ENCODE measurements around the gene RAPGEF1.

The RAPGEF1 gene

DNA sequence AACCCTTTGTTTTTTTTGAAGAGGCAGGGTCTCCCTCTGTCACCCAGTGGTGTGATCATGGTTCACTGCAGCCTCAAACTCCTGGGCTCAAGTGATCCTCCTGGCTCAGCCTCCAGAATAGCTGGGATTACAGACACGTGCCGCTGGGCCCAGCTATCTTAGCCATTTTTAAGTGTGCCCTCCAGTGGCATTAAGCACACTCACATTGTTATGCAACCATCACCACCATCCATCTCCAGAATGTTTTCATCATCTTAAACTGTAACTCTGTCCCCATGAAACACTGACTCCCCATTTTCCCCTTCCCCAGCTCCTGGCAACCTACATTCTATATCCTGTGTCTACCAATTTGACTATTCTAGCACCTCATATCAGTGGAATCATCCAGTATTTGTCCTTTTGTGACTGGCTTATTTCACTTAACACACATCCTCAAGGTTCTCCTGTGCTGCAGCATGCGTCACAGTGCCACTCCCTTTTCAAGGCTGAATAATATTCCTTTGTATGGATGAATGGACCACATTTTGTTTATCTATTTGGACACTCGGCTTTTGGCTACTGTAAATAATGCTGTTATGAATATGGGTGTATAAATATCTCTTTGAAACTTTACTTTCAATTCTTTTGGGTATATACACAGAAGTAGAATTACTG is 12.5 kb upstream of the RAPGEF1 start:
- no peak for DNase-seq (ENCODE audit: low read depth)

DNA sequence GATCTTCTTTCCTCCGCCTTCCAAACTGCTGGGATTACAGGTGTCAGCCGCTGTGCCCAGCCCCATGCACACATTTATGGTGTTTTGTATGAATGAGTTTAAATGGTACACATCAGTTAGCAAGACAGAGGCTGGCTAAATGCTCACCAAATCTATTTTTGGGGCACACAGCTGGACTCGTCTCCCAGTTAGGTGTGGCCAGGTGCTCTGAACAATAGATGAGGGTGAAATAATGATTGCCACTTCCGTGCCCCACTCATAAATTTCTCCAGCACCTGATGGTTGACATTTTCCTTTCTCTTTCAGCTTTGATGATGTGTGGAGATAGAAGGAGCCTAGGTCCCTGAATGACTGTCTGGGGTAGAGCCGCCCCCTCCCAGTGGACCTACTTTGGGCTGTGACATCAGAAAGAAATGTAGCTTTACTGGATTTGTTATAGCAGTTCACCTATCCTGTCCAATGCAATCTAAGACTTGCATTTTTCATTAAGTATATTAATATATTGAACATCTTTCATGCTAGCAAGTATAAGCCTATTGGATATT is 8.6 kb upstream of the RAPGEF1 start:
- no peak for DNase-seq (ENCODE audit: low read depth)

DNA sequence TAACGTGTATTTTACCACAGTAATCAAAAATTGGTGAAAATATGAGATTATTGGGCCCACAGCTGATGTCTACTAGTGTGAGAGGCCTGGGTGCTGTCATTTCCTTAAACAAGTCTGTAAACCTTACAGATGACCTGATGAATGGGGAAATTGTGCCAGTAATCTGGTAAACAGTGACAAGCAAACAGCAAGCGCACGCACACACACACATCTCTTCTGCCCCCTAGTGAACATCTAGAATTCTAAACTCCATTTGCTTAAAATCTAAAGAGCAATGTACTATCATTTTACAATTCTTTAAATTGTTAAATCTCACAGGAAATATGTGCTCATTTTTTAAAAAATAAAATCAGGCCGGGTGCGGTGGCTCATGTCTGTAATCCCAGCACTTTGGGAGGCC is 7.5 kb upstream of the RAPGEF1 start:
- DNase-seq (ENCODE audit: low read depth) = peak; percentile 43

DNA sequence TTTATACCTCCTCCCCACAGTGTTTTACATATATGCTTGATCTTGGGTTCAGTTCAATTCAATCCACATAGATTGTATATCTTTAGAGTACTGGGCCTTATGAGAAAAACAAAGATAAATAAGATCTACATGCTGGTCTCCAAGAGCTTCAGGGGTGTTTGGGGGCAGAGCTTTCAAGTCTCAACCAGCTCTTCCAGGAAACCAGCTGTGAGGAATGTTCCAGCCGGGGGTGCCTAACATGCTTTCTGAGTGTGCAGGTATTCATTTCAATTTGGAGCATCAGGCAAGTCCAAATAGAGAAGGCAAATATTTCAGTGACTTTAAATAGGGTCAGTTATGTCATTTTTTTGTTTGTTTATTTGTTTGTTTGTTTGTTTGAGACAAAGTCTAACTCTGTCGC is 5.7 kb upstream of the RAPGEF1 start:
- DNase-seq (ENCODE audit: low read depth) = no peak

DNA sequence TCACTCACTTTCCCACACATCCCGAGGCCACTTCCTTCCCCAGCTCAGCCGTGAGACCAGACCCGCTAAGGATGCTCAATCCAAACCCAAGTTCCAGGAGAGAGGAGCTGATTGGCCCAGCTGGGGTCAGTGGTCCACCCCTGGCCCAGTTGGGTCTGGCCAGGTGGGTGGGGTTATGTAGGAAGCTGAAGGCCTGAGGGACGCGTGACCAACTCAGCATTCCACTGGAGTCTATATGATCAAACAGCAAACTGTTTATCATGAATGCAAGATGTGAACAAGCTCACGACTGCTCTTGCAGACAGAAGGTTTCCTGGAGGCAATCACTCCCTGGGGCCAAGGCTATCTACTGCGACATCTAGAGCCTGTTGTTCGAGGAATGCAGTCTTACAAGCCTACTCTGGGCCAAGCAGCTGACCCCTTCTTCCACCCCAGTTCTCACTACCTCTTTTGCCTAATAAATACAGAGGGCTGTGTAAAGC is 4.9 kb upstream of the RAPGEF1 start:
- no peak for DNase-seq (ENCODE audit: low read depth)

DNA sequence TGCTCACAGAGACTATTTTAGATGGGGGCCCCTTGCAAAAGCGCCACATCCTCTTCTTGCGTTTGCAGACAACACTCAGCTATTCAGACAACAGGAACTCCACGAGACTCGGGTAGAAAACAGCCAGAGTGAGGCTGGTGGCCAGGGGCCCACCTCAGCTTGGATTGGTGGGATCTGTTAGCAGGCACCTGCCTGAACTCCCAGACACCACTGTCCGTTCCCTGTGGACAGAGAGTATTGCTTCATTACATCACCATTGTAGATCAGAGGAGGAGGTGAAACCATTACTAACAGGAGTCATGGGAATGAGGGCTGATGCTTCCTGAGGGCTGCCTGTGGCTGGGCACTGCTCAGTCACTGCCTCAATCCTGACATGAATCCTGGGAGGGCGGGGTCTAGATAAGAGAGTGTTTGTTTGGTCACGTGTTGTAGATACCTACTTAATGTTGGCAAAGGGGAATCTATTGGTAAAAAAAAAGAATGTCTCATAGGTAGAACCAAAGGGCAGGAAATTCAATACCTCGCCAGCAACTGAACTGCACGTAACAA is 4.4 kb upstream of the RAPGEF1 start:
- no peak for DNase-seq (ENCODE audit: low read depth)

DNA sequence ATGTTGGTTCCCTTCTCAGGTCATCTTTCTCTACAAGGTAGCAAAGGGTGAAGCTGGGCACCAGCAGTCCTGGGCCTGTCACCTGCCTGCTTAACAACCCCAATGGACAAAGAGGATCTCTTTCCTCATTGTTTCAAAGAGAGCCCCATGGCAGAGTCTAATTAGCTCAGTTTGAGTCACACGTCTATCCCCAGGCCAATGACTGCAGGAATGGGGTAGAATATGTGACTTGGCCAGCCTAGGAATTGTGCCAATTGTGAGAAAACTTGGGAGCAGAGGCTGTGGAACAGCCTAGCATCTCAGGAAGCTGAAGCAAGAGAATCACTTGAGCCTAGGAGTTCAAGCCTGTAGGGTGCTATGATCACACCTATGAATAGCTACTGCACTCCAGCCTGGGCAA is 3.6 kb upstream of the RAPGEF1 start:
- peak; percentile 40 for DNase-seq (ENCODE audit: low read depth)

DNA sequence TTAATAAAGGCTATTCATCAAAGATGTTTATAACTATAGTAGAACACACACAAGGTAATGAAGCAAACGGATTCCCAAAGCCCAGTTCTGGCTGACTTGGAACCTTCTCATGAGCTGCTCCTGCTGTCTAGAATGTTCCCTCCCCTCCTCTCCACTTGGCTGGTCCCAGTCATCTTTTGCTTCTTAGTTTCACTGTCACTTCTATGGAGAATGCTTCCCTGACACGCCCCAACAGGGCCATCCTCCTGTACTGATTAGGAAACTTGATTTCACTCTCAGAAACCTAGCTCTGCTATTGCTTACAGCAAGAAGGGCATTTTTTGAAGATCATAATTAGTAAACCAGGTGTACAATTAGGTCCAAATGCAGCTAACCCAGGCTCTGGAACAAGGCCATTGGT is 3.2 kb upstream of the RAPGEF1 start:
- no peak for DNase-seq (ENCODE audit: low read depth)

DNA sequence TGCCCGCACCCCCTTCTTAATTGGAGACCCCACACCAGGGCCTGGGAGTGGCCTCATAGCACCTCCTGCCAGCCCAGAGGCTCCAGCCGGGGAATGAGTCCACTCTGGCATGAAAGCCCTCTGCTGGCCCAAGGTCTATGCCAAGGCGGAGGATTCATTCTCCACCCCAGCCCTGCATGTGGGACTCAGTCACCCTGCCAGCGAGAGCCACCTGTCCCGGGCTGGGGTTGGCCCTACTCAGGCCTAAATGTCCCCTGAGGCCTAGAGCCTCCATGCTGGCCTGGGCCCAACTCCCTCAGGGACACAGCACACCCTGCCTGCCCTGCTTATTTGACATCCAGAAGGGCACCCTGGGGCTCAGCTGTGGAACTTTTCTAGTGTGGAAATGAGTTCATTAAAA is 1.0 kb upstream of the RAPGEF1 start:
- DNase-seq (ENCODE audit: low read depth) = no peak

DNA sequence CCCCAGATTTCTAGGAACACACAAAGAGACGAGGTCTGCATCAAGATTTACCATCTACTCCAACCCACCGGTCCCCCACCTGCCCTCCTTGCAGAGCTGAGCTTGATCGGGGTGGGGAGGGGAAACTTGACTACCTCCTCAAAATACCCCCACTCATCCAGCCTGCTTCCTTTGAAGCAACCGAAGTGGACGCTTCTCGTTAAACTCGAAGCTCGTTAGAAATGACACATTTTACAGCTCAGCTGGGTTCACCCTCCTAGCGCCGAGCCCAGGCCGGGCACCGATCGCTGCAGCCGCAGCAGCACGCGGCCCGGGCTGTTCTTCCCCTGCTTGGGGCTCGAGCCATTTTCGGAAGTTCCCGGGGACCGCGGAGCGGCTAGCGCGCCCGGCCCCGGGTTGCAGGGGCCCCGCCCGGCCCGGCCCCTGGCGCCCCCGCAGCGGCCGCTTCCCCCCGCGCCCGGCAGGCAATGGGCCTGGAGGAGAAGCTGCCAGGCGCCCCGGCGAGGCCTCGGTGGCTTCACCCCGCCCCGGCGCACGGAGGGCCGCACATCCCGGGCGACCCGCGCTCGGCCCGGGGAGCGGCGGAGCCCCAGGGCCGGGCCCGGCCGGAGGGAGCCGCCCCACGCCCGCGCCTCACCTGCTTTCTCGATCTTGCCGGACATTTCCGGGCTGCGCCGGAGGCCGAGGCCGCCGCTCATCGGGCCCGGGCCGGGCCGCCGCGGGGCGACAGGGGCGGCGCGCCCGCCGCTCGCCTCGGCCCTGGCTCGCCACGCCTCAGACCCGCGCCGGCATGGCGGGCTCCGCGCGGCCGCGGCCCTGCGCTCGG is 530 bp downstream of the RAPGEF1 start:
- DNase-seq (ENCODE audit: low read depth) = no peak

DNA sequence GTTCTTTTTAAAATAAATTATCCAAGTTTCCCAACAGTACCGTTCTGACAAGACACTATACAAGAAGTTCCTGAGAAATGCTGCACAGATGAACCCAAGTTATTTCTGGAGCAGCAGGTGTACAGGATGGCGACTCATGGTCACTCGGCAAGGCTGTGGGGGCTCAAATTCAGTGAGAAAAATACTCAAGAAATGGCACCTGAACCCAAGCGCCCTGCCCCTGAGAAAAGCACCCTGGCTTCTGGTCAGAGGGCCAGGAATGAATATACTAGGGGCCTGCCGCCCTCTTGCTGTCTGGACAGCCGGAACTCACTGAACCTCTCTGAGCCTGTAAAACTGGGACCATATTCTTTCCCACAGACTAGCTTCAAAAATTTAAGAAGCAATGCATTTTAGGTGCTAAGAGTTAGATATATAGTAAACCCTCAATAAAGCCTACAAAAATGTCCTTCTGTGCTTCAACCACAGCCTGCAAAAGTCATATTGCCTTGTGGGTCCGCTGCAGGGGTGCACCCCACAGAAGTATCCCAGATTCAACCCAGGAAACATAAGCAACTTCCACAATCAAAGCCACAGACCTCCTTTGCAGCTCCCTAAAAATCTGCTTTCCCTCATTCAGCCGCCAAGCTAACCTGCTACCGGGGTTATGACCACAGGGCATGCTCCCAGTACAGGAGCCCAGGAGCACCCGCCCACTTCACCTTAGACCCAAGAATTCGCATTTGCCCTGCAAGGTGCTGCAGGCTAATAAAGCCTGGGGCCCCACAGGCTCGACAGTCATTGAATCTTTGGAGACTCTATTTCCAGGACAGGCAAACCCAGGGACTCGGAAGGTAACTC is 1.4 kb downstream of the RAPGEF1 start:
- DNase-seq (ENCODE audit: low read depth) = no peak

DNA sequence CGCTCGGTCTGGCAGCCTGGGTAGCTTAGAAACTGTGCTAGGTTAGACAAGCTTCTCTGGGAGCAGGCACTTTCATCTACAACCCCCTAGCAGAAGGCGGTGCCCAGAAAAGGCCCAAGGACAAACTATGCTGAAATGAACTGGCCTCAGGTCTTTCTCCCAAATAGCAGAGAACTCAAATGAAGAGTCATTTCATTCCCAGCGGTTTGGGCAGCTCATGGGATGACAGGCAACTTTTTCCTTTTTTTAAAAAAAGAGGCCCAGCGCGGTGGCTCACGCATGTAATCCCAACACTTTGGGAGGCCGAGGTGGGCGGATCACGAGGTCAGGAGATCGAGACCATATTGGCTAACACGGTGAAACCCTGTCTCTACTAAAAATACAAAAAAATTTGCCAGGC is 2.5 kb downstream of the RAPGEF1 start:
- no peak for DNase-seq (ENCODE audit: low read depth)

DNA sequence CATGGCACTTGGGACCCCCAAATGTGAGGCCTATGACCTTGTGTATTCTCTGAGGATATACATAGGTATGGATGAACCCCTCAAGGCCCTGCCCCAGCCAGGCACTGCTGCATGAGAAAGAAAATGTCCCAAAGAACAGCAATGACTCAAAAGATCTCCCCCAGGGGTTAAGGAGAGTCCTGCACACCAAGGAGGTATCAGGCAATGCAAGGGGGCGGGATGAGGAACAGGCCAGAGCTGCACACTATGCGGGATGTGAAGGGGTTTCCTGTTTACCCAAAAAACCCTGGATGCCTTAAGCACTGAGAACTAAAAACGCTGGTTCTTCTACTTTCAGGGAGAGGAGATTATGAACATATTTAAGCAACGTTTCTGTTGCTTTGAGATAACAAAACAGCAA is 3.4 kb downstream of the RAPGEF1 start:
- no peak for DNase-seq (ENCODE audit: low read depth)

DNA sequence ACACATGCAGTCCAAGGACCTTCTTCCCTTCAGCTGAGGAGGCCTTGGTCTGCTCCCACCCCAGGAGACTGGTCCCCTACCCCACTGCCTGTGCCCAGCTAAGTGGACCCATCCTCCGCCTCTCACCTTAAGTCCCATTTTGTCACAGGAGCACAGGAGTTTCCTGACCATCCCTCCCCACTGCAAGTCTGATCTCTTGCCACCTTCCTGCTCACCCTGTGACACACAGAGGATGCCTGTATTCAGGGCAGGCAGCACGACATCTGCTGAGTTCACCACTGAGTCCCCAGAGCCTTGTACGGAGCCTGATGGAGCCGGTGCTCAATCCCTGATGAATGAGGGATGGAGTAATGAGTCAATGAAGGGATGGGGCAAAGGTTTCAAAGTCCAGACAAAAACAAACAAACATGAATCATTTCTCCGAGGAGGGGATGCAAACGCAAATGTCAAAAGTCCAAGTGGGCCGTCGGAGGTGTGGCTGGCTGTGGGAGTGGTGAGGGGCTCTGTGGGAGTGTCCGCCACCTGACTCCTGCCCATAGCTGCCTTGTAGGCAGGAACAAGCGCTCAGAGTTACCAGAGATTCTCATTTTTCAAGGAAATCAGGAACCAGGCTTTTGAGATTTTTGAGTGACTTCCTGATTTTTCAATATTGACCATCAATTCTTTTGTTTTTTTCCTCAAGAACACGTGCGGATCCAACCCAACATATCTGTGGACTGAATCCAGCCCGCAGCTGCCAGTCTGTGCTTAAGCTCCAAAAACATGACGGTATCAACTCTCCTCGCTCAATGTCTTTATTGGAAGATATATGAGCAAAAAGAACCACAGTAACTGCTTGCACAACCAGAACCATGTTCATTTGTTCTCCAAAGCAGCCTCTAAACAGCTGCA is 4.4 kb downstream of the RAPGEF1 start:
- no peak for DNase-seq (ENCODE audit: low read depth)

DNA sequence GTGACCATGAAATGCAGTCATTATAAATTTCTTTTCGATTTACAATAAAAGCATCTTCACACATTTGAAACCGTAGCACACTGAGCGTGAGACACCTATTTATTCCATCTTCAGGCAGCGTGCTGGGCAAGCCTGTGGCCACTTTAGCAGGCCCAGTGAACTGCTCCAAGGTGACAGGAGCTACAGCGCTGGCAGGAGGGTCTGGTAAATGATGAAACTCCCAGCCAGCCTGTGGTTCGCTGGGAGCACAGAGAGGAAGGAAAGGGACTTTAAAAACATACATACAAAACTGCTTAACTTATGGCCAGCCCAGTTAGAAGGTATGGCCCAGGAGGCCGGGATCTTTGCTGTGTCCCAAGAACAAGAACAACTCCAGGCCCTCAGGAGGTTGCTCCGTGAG is 5.1 kb downstream of the RAPGEF1 start:
- no peak for DNase-seq (ENCODE audit: low read depth)

DNA sequence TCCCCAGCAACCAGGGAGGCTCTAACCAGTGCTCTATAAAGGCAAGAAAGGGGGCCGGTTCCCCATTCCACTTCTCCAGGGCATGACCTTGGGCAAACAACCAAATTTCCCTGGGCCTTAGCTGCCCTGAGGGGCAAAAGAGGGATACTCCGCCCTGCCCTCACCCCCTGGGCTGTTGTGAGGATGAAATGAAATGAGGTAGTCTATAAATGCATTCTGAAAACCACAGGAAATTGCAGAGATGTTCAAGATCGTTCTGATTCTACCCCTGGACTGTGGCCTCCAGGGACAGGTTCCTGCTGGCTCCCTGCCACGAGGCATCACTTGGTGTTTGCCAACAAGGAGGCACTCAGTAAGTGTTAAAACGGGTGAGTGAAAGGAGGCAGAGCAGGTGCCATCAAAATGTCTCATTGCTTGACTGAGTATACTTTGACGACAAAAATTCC is 5.7 kb downstream of the RAPGEF1 start:
- DNase-seq (ENCODE audit: low read depth) = no peak

DNA sequence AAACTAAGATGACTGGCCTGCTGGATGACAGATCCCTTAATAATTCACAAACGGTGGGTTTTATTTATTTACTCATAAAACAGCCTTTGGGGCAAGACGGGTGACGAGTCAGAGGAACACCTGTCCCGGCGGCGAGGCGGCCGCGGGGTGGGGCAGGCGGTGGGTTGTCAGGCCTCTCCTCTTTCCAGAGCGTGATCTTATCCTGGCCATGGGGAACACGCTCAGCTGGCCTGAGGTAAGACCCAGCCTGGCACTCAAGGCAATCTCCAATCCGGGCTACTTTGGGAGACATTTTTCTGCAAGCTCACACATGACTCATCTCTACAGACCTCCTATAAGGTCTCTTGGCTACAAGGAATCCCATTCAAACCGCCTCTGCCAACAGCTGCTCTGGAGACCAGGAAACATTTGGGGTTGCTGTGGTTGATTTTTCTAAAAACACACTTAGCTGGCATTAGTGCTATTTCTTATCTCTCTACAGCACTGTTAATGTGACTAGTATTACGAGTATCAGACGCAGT is 6.3 kb downstream of the RAPGEF1 start:
- peak; percentile 76 for DNase-seq (ENCODE audit: low read depth)

DNA sequence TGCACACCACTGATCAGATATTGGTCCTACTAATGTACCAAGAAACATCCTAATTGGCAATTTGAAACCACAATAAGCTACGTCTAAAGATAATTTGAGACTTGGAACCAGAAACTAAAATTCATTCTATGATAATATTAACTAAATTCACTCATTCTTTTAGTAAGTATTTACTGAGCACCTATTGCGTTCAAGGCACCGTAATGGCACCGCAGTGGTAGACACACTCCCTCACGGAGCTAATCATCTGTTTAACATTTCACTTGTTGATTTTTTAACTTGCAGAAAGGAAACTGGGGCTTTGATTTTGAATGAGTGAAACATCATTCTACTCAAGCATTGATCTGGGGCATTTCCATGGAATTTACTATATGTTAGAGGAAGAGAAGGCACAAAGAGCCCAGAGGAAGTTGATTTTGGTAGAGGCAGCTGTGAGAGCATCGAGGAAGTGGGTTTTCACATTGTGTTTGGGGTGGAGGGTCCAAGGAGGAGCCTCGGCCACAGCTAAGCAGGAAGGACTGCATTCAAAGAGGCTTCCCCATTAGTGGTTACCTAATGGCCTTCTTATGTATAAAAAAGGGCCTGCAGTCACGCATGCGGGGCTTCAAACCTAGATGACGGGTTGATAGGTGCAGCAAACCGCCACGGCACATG is 7.1 kb downstream of the RAPGEF1 start:
- no peak for DNase-seq (ENCODE audit: low read depth)

DNA sequence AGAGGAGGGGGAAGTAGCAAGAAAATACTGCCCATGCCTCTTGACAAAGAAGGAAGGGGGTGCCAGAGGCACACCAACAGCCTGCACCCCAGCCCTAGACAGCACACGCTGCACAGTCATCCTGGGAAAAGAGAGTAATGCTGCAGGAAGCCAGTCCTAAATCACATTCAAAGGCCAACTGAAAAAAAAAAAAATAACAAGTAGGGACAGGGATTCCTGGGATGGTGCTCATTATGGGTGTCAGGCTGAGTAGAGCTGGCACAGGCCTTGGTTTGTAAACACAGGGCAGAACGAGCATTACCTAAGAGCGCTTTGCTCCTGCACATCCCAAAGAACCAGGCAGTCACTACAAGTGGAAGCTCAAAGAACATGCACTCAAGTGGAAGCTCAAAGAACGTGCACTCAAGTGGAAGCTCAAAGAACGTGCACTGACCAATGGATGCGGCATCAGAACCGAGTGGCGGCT is 7.8 kb downstream of the RAPGEF1 start:
- DNase-seq (ENCODE audit: low read depth) = peak; percentile 81

DNA sequence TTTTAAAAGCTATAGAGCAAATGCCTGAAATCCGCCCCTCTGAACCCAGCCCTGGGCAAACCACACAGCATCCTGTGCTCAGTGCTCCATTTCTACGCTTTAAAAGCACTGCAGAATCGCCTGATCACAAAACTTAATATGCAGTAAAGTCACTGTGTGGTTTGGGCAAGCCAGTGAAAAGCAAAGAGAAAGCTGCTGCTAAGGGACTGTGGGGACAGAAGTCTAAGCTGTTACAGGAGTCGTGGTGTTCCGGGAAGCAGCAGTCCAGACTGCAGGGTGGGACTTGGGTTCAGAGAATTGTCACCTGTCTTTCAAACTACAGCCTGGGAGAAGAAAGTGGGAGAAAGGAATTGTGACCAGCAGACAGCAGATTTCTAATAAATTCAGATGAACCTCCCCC is 8.2 kb downstream of the RAPGEF1 start:
- no peak for DNase-seq (ENCODE audit: low read depth)
